Ureter (tissue), 1 donor: ENCODE data around the gene KRTAP19-4. TPM values are rescaled to one million over a fixed set of nuclear protein-coding genes. Genes with fewer than 3 reads are reported as not detected.
"Not testable (repeated sequence)": the region's sequence is repeated elsewhere in the genome, so short reads cannot be mapped to it uniquely, and the experiment has no call there.

Source experiments
- DNase-seq: peaks from one replicate; pipeline ENCODE4 v3.0.0-alpha.2; 2020; ENCODE audit warnings: low spot score
- total RNA-seq: library from RNA; stranded (reverse); gene quantifications from one replicate; pipeline ENCODE4 v1.2.4, GENCODE V29; 2023
- donor health status: DM: yes; HTN: yes; CAD: no.

Gene KRTAP19-4, protein sequence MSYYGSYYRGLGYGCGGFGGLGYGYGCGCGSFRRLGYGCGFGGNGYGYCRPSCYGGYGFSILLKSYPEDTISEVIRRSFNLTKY
- not detected for total RNA-seq

DNA sequence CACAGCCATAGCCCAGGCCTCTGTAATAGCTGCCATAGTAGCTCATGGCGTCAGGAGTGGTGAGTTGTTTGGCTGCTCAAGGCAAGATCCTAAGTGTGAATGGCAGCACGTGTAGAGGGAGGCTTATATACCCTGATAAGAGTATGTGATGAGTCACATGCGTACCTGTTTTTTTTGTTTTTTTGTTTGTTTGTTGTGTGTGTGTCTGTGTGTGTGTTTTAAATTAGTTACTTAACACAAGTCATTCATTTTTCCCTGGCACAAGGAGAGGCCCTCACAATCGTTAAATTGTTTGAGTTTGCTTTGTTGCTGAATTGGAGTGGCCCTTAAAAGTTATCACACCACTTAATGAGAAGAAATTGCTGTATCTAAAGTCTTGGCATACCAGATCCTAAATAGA lies at the start of gene KRTAP19-4:
TSS of gene KRTAP19-4 (minus strand) at position 101 of the 400 bp plus-strand sequence. CDS start at position 46, 55 bp downstream.
- DNase-seq = no peak

GRCh38 chr21:30541764-30542163 lies 44.8 kb upstream of the KRTAP19-4 start, which contains the start of gene KRTAP19-6:
Gene KRTAP19-6 (minus strand): TSS chr21:30541864. CDS start chr21:30541833, 31 bp downstream.
- no peak for DNase-seq

GRCh38 chr21:30518876-30519275 lies 21.9 kb upstream of the KRTAP19-4 start:
- no peak for DNase-seq

GRCh38 chr21:30515681-30516080 lies 18.7 kb upstream of the KRTAP19-4 start:
- DNase-seq = no peak

- DNase-seq = not testable (repeated sequence)
Measured at GRCh38 chr21:30505621-30506205, 8.7 kb upstream of the KRTAP19-4 start.

GRCh38 chr21:30502041-30502440 lies 5.1 kb upstream of the KRTAP19-4 start, which contains the start of gene KRTAP19-5:
Gene KRTAP19-5 (minus strand): TSS chr21:30502141. CDS start chr21:30502090, 51 bp downstream.
- DNase-seq = no peak

DNA sequence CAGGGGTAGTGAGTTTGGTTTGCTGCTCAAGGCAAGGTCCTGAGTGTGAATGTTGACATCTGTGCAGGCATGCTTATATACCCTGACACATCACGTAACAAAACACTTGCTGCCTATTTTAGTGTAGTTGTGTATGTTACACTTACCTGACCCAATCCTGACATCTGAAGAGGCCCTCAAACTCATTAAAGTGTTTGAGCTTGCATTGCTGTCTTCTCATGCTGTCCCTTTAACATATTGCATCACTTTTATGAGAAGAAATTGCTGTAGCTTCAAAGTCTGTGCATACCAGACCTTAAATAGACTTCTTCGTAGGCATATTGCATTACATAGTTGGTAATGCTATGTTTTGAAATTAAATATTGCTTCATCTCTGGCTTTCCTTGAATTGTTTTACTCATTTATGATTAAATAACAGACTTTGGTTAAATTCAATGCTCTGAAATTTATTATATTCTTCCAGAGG lies 5.0 kb downstream of the KRTAP19-4 start, which contains the start of gene KRTAP19-3:
TSS of gene KRTAP19-3 (minus strand) at position 51 of the 466 bp plus-strand sequence. CDS start 56 bp downstream, outside the sequence.
- no peak for DNase-seq

GRCh38 chr21:30487336-30487735 lies 9.6 kb downstream of the KRTAP19-4 start, which contains the start of gene KRTAP19-2:
Gene KRTAP19-2 (minus strand): TSS chr21:30487436. CDS start chr21:30487348, 88 bp downstream.
- no peak for DNase-seq

GRCh38 chr21:30486180-30486579 lies 10.8 kb downstream of the KRTAP19-4 start:
- DNase-seq = no peak

DNA sequence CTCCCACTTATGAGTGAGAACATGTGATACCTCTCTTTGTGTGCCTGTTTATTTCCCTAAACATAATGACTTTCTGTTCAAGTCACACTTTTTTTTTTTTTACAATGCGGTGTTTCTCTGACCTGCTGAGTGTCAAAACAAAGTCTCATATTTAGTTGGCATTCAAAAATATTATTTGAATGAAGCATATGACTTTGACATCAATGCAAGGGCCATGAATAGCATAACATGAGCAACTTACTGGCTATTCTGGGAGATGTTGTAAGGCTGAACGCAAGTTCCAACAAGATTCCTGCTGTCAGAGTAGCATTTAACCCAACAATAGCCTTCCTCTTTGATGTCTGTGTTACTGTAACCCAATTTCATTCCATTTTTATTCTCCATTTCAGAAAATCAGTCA lies 14.8 kb downstream of the KRTAP19-4 start:
- no peak for DNase-seq

DNA sequence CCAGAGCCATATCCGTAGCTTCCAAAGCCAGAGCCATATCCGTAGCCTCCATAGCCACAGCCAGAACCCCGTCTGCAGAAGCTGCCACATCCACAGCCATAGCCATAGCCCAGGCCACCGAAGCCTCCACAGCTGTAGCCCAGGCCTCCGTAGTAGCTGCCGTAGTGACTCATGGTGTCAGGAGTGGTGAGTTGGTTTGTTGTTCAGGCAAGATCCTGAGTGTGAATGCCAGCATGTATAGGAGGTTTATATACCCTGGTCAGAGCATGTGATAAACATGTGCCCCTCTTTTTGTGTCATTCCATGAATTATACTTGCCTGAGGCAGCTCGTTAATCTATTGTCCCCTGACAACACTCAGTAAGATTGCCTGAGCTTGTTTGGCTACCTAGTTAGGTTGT lies 16.8 kb downstream of the KRTAP19-4 start, which contains the start of gene KRTAP19-1:
TSS of gene KRTAP19-1 (minus strand) at position 223 of the 400 bp plus-strand sequence. CDS start at position 173, 50 bp downstream.
- no peak for DNase-seq

DNA sequence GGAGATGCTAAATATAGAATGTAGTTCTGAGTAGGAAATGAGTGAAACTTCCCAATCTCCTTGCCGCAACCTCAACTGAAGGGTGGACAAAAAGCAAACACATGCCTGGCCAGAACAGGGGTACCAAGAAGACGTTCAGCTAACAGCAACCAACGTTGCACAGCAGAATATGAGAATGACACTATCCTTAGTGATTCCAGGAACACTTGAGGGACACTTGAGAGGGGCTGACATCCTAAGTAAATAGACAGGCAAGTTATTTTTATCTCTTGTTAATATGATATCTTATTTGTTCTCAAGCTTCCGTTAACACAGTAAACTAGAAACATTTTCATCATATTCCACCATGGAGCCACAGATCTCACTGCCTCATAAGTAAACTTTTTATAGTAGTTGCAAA lies 17.7 kb downstream of the KRTAP19-4 start:
- no peak for DNase-seq

- no peak for DNase-seq
Measured at GRCh38 chr21:30478004-30478403, 19.0 kb downstream of the KRTAP19-4 start.

- DNase-seq = no peak
Measured at GRCh38 chr21:30468900-30469714, 27.9 kb downstream of the KRTAP19-4 start.

DNA sequence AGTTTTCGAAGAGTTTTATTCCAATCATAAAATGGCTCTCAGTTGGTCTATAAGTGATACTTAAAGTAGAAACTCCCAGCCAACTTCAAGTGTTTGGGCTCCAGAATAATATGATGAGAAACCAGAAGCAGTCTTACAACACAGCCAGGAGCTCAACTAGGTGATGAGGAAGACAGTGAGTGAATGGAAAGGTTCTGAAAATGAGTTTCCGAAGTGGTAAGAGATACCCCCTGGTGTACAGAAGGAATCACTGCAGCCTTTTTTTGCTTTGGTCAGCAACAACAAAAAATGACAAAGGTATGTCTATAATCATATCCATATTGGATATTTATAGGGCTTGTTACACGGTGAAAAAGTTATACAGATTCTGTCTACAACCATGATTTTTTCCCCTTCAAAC lies 33.3 kb downstream of the KRTAP19-4 start:
- no peak for DNase-seq

GRCh38 chr21:30448514-30448913 lies 48.5 kb downstream of the KRTAP19-4 start:
- DNase-seq = no peak

DNA sequence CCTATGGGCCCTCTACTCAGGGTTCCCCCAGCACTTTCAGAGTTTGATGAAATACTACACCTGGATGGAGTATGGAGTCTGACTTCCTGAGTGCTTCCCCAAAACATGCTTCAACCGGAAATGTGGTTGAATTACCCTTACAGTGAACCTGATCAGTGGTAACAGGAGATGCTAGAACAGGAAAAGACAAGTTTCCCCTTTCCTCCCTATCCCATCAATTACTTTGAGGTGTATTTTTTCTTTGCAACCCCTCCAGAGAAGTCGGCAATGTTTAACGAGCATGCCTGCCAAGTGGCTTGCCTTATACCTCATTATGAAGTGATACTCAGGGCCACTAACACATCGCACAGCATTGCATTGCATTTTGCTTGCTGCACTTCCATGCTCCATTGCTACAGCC lies 49.9 kb downstream of the KRTAP19-4 start:
- no peak for DNase-seq

Other genes with a start within 250 kb of the KRTAP19-4 start
- gene KRTAP24-1, start 214.2 kb downstream of the KRTAP19-4 start, total RNA-seq = not detected
- not detected for gene KRTAP25-1, start 207.7 kb downstream of the KRTAP19-4 start, total RNA-seq
- gene KRTAP26-1, start 176.8 kb downstream of the KRTAP19-4 start, total RNA-seq = not detected
- gene KRTAP27-1, start 159.5 kb downstream of the KRTAP19-4 start, total RNA-seq = not detected
- not detected for gene KRTAP23-1, start 148.6 kb downstream of the KRTAP19-4 start, total RNA-seq
- not detected for gene KRTAP13-2, start 124.9 kb downstream of the KRTAP19-4 start, total RNA-seq
- not detected for gene KRTAP13-1, start 101.1 kb downstream of the KRTAP19-4 start, total RNA-seq
- not detected for gene KRTAP13-3, start 71.2 kb downstream of the KRTAP19-4 start, total RNA-seq
- not detected for gene KRTAP13-4, start 66.9 kb downstream of the KRTAP19-4 start, total RNA-seq
- gene KRTAP15-1, start 56.9 kb downstream of the KRTAP19-4 start, total RNA-seq = not detected
- not detected for gene KRTAP19-1, start 16.8 kb downstream of the KRTAP19-4 start, total RNA-seq
- not detected for gene KRTAP19-2, start 9.7 kb downstream of the KRTAP19-4 start, total RNA-seq
- not detected for gene KRTAP19-3, start 5.2 kb downstream of the KRTAP19-4 start, total RNA-seq
- not detected for gene KRTAP19-5, start 5.0 kb upstream of the KRTAP19-4 start, total RNA-seq
- gene KRTAP19-6, start 44.7 kb upstream of the KRTAP19-4 start, total RNA-seq = not detected
- not detected for gene KRTAP19-7, start 64.1 kb upstream of the KRTAP19-4 start, total RNA-seq
- gene KRTAP22-2, start 93.2 kb upstream of the KRTAP19-4 start, total RNA-seq = not detected
- gene KRTAP6-3, start 95.3 kb upstream of the KRTAP19-4 start, total RNA-seq = not detected
- gene KRTAP6-2, start 101.7 kb upstream of the KRTAP19-4 start, total RNA-seq = not detected
- gene KRTAP22-1, start 103.9 kb upstream of the KRTAP19-4 start, total RNA-seq = not detected
- not detected for gene KRTAP6-1, start 116.8 kb upstream of the KRTAP19-4 start, total RNA-seq
- gene KRTAP20-1, start 119.3 kb upstream of the KRTAP19-4 start, total RNA-seq = not detected
- not detected for gene KRTAP20-4, start 123.5 kb upstream of the KRTAP19-4 start, total RNA-seq
- gene KRTAP20-2, start 138.0 kb upstream of the KRTAP19-4 start, total RNA-seq = not detected
- not detected for gene KRTAP20-3, start 145.7 kb upstream of the KRTAP19-4 start, total RNA-seq
- gene KRTAP21-3, start 221.6 kb upstream of the KRTAP19-4 start, total RNA-seq = not detected